Fibroblast of mammary gland (primary cell): ENCODE measurements around the gene KRTAP19-1.

ENCODE experiments used
- DNase-seq: peaks from one replicate; pipeline ENCODE4 v3.0.0-alpha.2; 2010; ENCODE audit warnings: low read depth
- H3K4me3 ChIP-seq: 2 replicates; pipeline ENCODE4 v1.5.1; 2011; ENCODE audit warnings: low read depth, mild to moderate bottlenecking, low read length, moderate library complexity; ENCODE audit not compliant: control insufficient read depth
- CTCF ChIP-seq: conservative IDR thresholded peaks from 2 replicates; pipeline ENCODE4 v1.5.1; 2011; ENCODE audit warnings: low read depth, low read length, inconsistent platforms; ENCODE audit not compliant: control insufficient read depth, insufficient read depth

The KRTAP19-1 gene

GRCh38 chr21:30448514-30448913 is 31.7 kb downstream of the KRTAP19-1 start:
- no peak overlapping the region for H3K4me3 ChIP-seq
- no peak for DNase-seq
- TF ChIP-seq CTCF, result no peak

- no peak overlapping the region for H3K4me3 ChIP-seq
- no peak for DNase-seq
- no peak for TF ChIP-seq CTCF
Measured at GRCh38 chr21:30447056-30447455, 33.1 kb downstream of the KRTAP19-1 start.

GRCh38 chr21:30444204-30444603 is 36.0 kb downstream of the KRTAP19-1 start:
- no peak overlapping the region for H3K4me3 ChIP-seq
- TF ChIP-seq CTCF, result no peak
- no peak for DNase-seq

- H3K4me3 ChIP-seq, result no peak overlapping the region
- no peak for TF ChIP-seq CTCF
- no peak for DNase-seq
Measured at GRCh38 chr21:30443226-30443625, 36.9 kb downstream of the KRTAP19-1 start.

- H3K4me3 ChIP-seq, result no peak within 1 kb of the TSS
- DNase-seq, result no peak
- no peak for TF ChIP-seq CTCF
Measured at GRCh38 chr21:30439975-30440374, 40.2 kb downstream of the KRTAP19-1 start, which contains the start of gene KRTAP15-1. KRTAP15-1 (plus strand) TSS chr21:30440275; CDS start chr21:30440328, 53 bp downstream.

- DNase-seq, result no peak
- no peak for TF ChIP-seq CTCF
- no peak overlapping the region for H3K4me3 ChIP-seq
Measured at GRCh38 chr21:30437010-30437565, 43.1 kb downstream of the KRTAP19-1 start.
